ENCODE measurements around the gene ABHD1. TPM values are rescaled to one million over a fixed set of nuclear protein-coding genes. Genes with fewer than 3 reads are reported as not detected.

The ABHD1 gene
- not detected in 2 replicates for total RNA-seq

DNA sequence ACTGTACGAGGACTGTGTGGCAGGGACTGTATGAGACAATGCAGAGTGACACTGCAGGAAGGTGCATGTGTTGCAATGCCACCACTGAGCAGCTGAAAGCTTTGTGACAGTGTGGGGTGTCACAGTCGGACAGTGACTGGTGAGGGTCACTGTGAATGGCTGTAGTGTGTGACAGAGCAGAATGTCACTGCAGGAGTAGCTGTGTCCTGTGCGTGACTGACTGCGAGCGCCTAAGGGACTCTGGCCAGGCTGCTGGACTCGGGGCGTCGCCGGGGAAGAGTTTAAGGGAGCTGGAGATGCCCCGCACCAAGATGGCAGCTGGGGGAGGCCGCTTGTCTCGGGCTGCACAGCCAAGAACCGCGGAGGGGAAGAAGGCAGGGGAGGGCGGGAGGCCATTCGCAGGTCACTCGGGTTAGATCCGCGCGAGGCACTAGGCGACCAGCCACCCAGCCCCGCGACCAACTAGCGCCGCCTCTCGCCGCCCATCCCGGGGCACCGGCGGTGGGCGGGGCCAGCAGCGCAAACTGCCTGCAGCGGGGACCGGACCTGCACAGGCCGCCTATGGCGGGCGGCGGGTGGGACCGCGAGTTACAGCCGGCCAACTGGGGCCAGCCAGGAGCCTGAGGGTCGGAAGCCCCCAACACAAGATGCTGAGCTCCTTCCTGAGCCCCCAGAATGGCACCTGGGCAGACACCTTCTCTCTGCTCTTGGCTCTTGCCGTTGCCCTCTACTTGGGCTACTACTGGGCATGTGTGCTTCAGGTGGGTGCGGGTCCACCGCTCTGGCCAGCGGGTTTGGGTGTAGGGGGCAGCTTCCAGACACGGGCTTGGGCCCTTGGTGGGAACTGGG lies at the start of gene ABHD1:
ABHD1 (plus strand) TSS at position 514 of the 849 bp plus-strand sequence; CDS start at position 648, 134 bp downstream.

DNA sequence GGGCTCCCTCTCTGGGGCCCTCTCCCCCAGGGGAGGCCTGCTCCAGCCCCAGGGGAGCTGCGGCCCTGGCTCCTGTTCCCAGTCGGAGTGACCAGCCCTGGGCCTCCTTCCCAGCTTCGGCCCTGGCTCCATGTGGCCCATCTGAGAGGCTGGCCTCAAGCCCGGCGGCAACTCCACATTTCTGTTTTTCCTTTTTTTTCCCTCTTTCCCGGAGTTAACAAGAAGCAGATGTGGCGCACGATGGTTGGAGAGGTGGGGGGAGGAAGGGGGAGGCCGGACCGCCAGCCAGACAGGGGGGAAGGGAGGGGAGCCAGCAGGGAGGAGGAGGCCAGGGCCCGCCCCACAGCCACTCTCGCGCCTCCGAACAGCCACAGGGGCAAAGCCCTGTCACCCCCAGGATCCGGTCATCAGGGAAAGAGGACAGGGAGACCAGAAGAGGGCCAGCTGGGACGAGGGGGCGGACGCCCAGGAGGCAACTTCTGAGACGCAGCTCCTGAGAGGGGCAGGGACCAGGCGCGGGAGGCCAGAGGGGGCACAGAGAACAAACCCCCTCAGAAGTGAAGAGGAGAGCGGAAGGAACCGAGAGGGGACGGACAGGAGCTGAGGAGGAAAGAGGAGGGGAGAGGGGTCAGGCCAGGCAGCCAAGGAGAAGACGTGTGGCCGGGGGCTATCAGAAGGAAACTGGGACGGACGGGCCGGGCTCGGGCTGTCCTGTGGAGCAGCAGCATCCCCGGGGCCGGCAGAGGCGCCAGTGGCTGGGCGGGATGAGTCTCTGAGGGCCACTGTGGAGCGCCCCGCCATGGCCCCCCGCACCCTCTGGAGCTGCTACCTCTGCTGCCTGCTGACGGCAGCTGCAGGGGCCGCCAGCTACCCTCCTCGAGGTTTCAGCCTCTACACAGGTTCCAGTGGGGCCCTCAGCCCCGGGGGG lies 45.1 kb upstream of the ABHD1 start, which contains the start of gene EMILIN1:
EMILIN1 (plus strand) TSS at position 349 of the 928 bp plus-strand sequence; CDS start at position 800, 451 bp downstream.

DNA sequence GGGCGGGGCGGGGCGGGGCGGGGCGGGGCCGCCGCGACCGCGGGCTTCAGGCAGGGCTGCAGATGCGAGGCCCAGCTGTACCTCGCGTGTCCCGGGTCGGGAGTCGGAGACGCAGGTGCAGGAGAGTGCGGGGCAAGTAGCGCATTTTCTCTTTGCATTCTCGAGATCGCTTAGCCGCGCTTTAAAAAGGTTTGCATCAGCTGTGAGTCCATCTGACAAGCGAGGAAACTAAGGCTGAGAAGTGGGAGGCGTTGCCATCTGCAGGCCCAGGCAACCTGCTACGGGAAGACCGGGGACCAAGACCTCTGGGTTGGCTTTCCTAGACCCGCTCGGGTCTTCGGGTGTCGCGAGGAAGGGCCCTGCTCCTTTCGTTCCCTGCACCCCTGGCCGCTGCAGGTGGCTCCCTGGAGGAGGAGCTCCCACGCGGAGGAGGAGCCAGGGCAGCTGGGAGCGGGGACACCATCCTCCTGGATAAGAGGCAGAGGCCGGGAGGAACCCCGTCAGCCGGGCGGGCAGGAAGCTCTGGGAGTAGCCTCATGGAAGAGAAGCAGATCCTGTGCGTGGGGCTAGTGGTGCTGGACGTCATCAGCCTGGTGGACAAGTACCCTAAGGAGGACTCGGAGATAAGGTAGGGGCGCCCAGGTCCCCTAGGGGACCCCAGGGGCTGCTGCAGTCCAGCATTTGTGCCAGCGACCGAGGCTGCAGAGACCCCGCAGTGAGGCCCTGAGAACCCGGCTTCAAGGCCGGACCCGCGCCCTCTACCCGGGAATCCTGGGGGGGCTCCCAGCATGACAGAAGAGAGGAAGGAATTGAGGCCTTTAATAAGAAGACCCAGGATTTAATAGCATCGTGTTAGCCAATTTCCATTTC lies 36.7 kb upstream of the ABHD1 start, which contains the start of gene KHK:
KHK (plus strand) TSS at position 49 of the 870 bp plus-strand sequence; CDS start at position 537, 488 bp downstream.

DNA sequence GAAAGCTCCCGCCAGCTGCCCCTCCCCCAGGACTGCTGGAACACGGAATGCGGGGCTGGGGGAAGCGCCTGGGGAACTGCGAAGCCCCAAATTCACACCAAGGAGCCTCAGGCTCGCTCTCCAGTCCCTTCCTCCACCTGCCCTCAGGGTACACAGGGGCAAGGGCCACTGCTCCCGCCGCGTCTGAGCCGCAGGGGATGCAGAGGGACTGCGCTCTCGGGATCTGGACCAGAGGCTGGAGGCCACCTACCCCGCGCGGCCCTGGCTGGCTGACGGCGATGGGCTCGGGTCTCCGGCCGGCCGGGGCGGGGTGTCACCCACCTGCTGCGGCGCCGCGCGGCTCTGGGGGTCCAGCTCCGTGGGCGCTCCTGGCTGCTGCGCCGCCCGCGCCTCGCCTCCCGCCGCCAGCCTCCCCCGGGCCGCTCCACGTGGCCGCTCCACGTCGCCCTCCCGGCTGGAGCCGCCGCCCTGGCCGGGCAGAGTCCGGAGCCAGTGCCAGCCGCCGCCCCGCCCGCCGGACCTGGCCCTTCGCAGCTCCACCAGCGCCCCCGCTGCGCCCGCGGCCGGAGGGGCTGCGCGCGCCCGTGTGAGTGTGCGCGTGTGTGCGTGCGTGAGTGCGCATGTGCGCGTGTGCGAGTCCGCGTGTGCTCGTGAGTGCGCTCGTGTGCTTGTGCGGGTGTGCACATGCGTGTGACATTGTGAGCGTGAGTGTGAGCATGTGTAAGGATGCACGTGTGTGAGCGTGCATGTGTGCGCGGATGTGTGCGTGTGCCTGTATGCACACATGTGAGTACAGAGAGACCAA lies 4.9 kb upstream of the ABHD1 start, which contains the start of gene CGREF1:
CGREF1 (minus strand) TSS at position 604 of the 805 bp plus-strand sequence. CDS start 14,762 bp downstream, outside the sequence.

DNA sequence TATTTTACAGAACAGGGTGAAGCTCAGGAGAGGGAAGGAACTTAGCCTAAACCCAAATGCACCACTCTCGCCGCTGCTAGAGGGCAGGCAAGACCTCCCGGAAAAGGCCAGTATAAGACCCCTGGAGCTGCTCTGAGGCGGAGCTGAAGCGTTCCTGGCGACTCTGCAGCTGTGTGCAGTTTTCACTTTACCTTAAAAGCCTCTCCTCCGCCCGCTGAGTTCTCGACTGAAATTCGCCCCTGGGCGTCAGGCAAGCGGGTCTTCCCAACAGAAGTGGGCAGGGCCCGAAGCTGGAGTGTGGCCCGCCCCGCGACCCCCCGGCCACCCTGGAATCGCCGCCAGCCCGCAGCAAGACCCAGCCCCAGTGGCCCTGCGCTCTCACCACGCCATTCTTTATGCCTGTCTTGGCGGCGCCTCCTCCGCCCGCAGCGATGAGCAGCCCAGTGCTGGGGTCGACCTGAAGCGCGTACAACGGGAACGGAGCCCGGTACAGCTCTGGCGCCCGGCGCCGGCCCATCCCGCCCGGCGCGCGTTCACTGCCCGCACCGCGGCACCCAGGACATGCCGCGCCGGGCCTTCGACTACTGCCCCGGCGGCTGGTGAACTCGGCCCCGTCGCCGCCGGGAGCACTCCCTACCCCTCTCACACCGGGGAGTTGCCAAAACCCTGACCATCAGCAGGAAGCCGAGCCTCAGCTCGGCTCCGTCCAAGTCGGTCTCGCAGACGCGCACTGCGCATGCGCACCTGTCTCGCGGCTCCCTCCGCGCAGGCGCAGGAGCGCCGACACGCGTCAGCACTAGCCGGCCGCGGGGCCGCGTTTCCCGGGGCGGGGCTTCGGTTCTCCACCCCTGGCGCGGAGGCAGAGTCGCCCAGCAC lies 10.5 kb downstream of the ABHD1 start, which contains the start of gene PREB:
PREB (minus strand) TSS at position 732 of the 876 bp plus-strand sequence; CDS start at position 517, 215 bp downstream.

DNA sequence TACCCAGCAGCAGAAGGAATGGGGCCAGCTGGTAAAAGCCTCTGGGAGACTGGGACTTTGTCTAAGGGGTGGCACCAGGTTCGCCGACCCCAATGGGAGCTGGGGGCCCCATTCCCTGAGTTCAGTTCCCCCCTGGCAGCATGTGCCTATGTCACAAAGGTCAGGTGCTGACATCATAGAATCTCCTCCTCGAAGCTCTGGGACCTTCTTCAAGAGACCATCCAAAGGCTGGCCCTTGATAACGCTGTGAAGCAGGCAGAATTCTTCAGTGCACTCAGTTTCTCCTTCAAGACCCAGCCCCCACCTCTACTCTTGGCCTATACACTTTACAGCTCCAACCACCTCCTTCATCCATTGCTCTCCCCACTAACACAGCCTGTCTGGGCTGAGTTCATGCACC lies 15.7 kb downstream of the ABHD1 start, which contains the start of gene PRR30:
PRR30 (minus strand) TSS at position 101 of the 400 bp plus-strand sequence. CDS start 1,081 bp downstream, outside the sequence.

DNA sequence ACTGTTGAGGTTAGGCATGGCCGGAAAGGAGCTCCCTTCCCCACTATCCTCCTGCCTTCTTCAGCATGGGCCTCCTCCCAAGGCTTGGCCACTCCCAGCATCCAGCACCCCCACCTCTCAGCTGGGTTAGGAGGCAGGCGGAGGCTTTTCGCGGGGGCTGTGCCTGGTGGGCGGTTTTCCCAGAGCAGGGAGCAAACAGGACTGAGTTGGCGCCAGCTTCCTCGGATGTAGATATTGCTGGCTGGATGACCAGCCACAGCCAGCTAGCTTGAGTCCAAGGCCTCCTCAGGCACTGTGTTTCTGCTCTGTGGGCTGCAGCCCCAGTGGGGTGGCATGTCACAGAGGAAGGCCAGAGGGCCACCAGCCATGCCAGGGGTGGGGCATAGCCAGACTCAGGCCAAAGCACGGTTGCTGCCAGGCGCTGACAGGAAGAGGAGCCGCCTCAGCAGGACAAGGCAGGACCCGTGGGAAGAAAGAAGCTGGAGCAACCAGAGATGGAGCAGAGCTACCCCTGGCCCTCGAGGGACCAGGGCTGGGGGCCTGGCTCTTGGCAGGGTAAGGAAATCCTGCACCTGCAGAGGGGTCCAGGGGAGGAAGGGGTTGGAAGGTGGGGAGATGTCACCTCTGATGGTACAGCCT lies 25.3 kb downstream of the ABHD1 start, which contains the start of gene TCF23:
TCF23 (plus strand) TSS at position 204 of the 639 bp plus-strand sequence; CDS start at position 334, 130 bp downstream.

Other genes with a start within 250 kb of the ABHD1 start
- 1.3 and 1.8 TPM in 2 replicates for gene MAPRE3, start 153.2 kb upstream of the ABHD1 start, total RNA-seq
- gene TMEM214, start 90.8 kb upstream of the ABHD1 start, total RNA-seq, result 39.8 and 43.1 TPM in 2 replicates
- gene AGBL5, start 72.1 kb upstream of the ABHD1 start, total RNA-seq, result 22.6 and 24.2 TPM in 2 replicates
- gene OST4, start 52.2 kb upstream of the ABHD1 start, total RNA-seq, result 475 and 505 TPM in 2 replicates
- gene EMILIN1, start 45.2 kb upstream of the ABHD1 start, total RNA-seq, result 188 and 191 TPM in 2 replicates
- gene KHK, start 37.0 kb upstream of the ABHD1 start, total RNA-seq, result 3.2 and 3.6 TPM in 2 replicates
- gene CGREF1, start 4.7 kb upstream of the ABHD1 start, total RNA-seq, result 1.5 and 2.2 TPM in 2 replicates
- 57.3 and 57.7 TPM in 2 replicates for gene PREB, start 10.8 kb downstream of the ABHD1 start, total RNA-seq
- gene PRR30, start 15.6 kb downstream of the ABHD1 start, total RNA-seq, result not detected in 2 replicates
- not detected in 2 replicates for gene TCF23, start 25.2 kb downstream of the ABHD1 start, total RNA-seq
- gene ATRAID, start 88.2 kb downstream of the ABHD1 start, total RNA-seq, result 224 and 227 TPM in 2 replicates
- 27.1 and 28.2 TPM in 2 replicates for gene SLC5A6, start 88.5 kb downstream of the ABHD1 start, total RNA-seq
- 58.7 and 59.6 TPM in 2 replicates for gene CAD, start 93.6 kb downstream of the ABHD1 start, total RNA-seq
- 0.15 and 0.34 TPM in 2 replicates for gene SLC30A3, start 139.2 kb downstream of the ABHD1 start, total RNA-seq
- gene DNAJC5G, start 151.6 kb downstream of the ABHD1 start, total RNA-seq, result not detected in 2 replicates
- gene TRIM54, start 158.6 kb downstream of the ABHD1 start, total RNA-seq, result 0.17 TPM in 1 of 2 replicates, not detected in the other
- gene UCN, start 184.6 kb downstream of the ABHD1 start, total RNA-seq, result 0.15 and 0.84 TPM in 2 replicates
- 115 and 122 TPM in 2 replicates for gene MPV17, start 199.3 kb downstream of the ABHD1 start, total RNA-seq
- gene GTF3C2, start 232.9 kb downstream of the ABHD1 start, total RNA-seq, result 36.0 and 37.2 TPM in 2 replicates
- 37.5 and 39.2 TPM in 2 replicates for gene EIF2B4, start 246.5 kb downstream of the ABHD1 start, total RNA-seq
- gene SNX17, start 246.8 kb downstream of the ABHD1 start, total RNA-seq, result 148 and 149 TPM in 2 replicates